HG03354 (cell line): Measurements from ENCODE around the gene TSC22D4.
"Not testable (repeated sequence)": the region's sequence is repeated elsewhere in the genome, so short reads cannot be mapped to it uniquely, and the experiment has no call there.

Experiments used
- ATAC-seq: cut with Tn5 transposase; IDR thresholded peaks from one replicate; pipeline ENCODE4 v1.9.1; 2021; ENCODE audit warnings: mild to moderate bottlenecking; ENCODE audit not compliant: unreplicated experiment, poor library complexity, severe bottlenecking

Gene TSC22D4

DNA sequence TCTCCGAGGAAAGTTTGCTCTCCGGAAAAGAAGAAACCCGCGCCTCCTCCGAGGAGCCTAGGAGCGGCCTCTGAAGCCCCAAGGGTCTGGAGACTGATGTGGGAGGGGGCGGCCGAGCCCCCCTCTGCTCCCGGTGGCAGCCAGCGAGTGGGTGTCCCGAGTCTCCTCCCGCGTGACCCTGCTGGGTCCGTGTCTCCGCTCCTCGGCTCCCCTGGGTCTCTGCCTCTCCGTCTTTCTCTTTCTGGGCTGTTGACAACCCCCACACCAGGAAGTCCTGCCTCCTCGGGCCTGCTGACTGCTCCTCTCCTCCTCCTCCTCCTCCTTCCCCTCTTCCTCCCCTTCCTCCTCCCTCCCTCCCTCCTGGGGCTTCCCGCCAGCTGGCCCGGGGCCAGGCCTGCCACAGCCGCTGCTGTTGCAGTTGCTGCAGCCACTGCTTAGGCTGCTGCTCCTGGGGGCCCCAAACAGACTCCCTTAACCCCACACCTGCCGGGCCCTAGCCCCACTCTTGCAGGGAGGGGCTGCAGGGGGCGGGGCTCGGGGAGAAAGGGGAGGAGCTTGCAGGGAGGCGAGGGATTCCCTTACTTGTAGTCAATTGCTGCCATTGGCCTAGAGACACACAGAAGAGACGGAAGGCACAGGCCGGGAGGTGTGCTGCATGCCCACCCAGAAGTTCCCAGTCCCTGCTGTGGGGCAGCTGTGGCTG is at the start of gene TSC22D4:
Gene TSC22D4 (minus strand): TSS at position 257 of the 703 bp plus-strand sequence. CDS start 1,176 bp downstream, outside the sequence.
- ATAC-seq, result peak; percentile 63

GRCh38 chr7:100528108-100528866 is 49.3 kb upstream of the TSC22D4 start:
- not testable (repeated sequence) for ATAC-seq

- not testable (repeated sequence) for ATAC-seq
Observed at GRCh38 chr7:100523192-100523591, 44.2 kb upstream of the TSC22D4 start.

DNA sequence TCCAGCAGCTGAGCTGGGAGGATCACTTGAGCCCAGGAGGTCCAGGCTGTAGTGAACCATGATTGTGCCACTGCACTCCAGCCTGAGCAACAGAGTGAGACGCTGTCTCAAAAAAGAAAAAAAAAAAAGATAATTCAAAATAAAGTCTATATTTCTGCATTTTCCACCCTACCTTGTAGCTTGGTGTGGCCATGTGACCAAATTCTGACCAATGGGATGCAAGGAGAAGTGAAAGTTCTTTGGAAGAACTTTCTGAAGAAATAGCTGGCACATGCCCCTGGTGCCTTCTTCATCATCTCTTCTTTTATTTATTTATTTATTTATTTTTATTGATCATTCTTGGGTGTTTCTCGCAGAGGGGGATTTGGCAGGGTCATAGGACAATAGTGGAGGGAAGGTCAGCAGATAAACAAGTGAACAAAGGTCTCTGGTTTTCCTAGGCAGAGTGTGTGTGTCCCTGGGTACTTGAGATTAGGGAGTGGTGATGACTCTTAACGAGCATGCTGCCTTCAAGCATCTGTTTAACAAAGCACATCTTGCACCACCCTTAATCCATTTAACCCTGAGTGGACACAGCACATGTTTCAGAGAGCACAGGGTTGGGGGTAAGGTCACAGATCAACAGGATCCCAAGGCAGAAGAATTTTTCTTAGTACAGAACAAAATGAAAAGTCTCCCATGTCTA is 43.0 kb upstream of the TSC22D4 start:
- not testable (repeated sequence) for ATAC-seq

- ATAC-seq, result no peak
Observed at GRCh38 chr7:100521076-100521475, 42.1 kb upstream of the TSC22D4 start.

DNA sequence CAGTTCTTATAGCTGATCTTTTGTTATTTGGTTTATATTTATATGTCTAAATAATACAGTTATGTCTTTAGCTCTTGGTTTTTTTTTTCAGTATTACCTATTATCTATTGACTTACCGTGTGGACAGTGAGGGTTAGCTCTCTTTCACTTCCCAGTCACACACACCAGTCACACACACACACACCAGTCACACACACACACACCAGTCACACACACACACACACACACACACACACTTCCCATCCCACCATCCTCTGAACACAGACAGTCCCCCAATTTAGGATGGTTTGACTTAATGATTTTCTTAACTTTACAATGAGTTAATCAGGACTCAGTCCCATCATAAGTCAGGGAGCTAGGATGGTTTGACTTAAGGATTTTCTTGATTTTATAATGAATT is 41.1 kb upstream of the TSC22D4 start:
- ATAC-seq, result no peak

- ATAC-seq, result no peak
Observed at GRCh38 chr7:100519580-100519979, 40.6 kb upstream of the TSC22D4 start.

DNA sequence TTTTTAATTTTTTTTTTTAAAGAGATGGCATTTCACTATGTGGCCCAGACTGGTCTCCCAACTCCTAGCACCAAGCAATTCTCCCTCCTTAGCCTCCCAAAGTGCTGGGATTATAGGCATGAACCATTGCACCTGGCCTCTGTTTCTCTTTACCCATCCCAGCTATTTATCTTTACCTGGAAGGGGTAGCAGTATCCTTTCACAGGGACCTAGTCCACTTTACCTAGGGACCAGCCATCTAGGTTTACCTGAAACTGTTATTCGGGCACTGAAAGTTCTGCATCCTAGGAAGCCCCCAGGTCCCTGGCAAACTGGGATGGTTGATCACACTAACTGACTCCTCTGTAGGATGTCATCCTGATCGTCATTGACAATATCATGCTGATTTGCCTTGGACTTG is 38.3 kb upstream of the TSC22D4 start:
- no peak for ATAC-seq

DNA sequence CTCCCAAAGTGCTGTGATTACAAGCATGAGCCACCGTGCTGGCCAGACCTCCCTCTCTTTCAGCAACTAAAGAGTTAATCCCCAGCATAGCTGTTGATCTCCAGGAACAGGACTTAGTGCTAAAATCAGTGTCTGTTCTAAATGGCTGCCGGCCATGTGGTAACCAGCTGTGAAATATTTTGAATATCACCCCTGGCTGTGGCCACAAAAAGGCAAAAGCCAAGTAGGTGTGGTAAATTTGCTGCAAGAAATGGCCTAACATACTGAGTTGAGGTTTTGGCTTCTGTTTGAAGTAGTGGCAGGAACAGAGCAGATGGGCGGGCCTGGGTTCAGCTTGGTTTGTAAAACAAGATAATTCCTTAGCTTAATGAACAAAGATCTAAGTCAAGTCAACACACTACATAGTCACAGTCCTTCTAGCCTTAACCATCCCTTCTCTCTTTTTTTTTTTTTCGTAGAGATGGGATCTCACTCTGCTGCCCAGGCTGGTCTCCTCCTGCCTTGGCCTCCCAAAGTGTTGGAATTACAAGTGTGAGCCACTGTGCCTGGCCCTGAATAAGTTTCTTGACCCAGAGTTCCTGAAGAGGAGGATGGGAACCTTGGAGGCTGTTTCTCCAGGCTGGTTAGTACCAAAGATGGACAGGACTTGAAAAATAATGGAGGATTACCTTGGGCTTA is 37.3 kb upstream of the TSC22D4 start:
- ATAC-seq, result no peak

GRCh38 chr7:100515072-100515532 is 36.1 kb upstream of the TSC22D4 start:
- no peak for ATAC-seq

DNA sequence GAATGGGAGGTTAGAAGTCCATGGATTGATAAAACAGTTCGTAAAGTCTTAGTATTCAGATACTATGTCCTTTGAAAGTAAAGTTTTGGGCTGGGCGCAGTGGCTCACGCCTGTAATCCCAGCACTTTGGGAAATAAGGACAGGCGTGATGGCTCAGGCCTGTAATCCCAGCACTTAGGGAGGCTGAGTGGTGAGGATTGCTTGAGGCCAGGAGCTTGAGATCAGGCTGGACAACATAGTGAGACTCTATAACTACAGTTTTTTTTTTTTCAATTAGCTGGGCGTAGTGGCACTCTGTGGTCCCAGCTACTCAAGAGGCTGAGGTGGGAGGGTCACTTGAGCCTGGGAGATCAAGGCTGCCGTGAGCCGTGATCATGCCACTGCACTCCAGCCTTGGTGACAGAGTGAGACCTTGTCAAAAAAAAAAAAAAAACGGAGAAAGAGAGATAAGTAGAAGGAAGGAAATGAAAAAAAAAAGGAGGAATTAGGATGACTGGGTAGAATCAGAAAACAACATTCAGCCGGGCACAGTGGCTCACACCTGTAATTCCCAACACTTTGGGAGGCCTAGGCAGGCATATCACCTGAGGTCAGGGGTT is 34.3 kb upstream of the TSC22D4 start:
- ATAC-seq, result no peak

DNA sequence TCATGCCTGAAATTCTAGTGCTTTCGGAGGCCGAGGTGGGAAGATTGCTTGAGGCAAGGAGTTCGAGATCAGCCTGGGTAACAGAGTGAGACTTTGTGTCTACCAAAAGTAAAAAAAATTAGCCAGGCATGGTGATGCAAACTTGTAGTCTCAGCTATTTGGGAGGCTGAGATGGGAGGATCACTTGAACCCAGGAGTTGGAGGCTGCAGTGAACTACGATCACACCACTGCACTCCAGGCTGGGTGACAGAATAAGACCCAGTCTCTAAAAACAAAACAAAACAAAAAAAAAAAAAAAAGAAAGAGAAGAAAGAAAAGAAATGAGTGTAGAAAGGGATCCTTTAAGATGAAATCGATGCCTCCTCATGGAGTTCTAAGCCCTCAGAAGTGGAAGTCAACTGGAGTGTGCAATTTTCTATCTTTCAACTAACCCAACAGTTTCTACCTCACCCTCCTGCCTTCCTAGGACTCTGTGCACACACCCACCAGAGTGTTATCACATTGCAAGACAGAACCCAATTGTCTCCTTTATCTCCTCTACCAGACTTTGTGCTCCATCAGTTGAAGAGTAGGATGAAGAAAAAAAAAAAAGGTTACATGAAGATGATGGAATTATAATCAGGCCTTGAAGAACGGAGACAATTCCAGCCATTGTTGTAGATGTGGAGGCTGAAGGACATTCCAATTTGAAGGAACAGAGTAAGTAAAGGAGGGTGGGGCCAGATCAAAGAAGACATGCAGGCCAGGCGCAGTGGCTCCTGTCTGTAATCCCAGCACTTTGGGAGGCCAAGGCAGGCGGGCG is 31.6 kb upstream of the TSC22D4 start:
- ATAC-seq, result no peak

DNA sequence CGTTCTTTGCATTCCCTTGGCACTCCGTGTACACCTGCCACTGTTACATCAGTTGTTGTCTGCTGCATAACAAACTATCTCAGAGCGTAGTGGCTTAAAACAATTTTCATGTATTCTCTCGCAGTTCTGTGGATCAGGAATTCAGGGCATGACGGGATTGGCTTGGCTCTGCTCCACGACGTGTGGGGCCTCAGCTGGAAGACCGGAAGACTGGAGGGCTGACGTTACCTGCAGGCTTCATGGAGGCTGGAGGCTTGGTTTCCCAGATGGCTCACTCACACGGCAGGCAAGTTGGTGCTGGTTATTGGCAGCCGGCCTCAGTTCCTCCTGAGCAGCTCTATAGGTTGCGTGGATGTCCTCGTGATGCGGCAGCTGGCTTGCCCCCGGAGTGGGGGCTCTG is 30.2 kb upstream of the TSC22D4 start:
- no peak for ATAC-seq

DNA sequence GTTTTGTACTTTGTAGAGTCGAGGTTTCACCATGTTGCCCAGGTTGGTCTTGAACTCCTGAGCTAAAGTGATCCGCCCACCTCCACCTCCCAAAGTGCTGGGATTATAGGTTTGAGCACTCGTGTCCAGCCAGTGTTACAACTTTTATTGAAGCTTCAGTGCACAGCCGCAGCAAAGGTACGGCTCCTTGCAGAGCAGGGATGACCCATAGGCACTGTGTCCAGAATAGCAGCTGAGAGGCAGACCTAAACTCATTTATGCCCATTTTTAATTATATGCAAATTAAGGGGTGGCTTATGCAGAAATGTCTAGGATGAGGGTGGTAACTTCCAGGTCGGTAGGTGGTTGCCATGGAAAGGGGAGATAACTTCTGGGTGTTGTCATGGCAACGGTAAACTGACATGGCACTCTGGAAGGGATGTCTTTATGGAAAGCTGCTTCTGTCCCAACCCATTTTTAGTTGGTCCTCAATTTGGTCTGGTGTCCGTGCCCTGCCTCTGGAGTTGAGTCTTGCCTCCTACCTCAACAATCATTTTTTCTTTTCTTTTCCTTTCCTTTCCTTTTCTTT is 27.4 kb upstream of the TSC22D4 start:
- ATAC-seq, result no peak

GRCh38 chr7:100504887-100505611 is 26.0 kb upstream of the TSC22D4 start:
- no peak for ATAC-seq

GRCh38 chr7:100504031-100504430 is 25.0 kb upstream of the TSC22D4 start:
- not testable (repeated sequence) for ATAC-seq

GRCh38 chr7:100500743-100501142 is 21.7 kb upstream of the TSC22D4 start:
- ATAC-seq, result not testable (repeated sequence)

- ATAC-seq, result no peak
Observed at GRCh38 chr7:100496509-100496908, 17.5 kb upstream of the TSC22D4 start.
